Stomach (tissue), 9 donors: ENCODE results near the gene SCOC. TPM values are rescaled to one million over a fixed set of nuclear protein-coding genes. Genes with fewer than 3 reads are reported as not detected.

ENCODE experiments used
- DNase-seq, 2 donors: peaks; one replicate each; pipeline versions ENCODE4 v3.0.0 to v3.0.0-alpha.2; 2013 to 2019
- H3K27ac ChIP-seq, 5 donors: fragments of 200-600 bp in 4 of 5; sonication (generic) in 4 of 5; one replicate each; pipeline ENCODE4 v1.5.1; 2013 to 2019; ENCODE audit warnings: mild to moderate bottlenecking in 1 of 5, moderate library complexity in 1 of 5
- H3K27me3 ChIP-seq, 3 donors: fragments of 200-600 bp; sonication (generic); one replicate each; pipeline ENCODE4 v1.5.1; 2017 to 2019; ENCODE audit warnings: mixed run types in 1 of 3
- H3K36me3 ChIP-seq, 4 donors: fragments of 200-600 bp; sonication (generic); 1 replicate in 3 of 4; 2 replicates in 1 of 4; pipeline ENCODE4 v1.5.1; 2016 to 2019
- H3K4me1 ChIP-seq, 4 donors: fragments of 200-600 bp; sonication (generic); one replicate each; pipeline ENCODE4 v1.5.1; 2016 to 2019
- H3K4me3 ChIP-seq, 4 donors: fragments of 200-600 bp; sonication (generic) in 3 of 4; one replicate each; pipeline ENCODE4 v1.5.1; 2016 to 2019; ENCODE audit warnings: mild to moderate bottlenecking in 1 of 4
- H3K9me3 ChIP-seq, 4 donors: fragments of 200-600 bp; sonication (generic); one replicate each; pipeline ENCODE4 v1.5.1; 2016 to 2019
- CTCF ChIP-seq, 7 experiments: fragments of 450-650 bp in 4 of 7; fragments of 200-600 bp in 3 of 7; sonication (generic) in 3 of 7; IDR thresholded peaks; one replicate each; pipeline ENCODE4 v1.5.1; 2016 to 2019; ENCODE audit warnings: antibody characterized with exemption in 7 of 7, control low read depth in 2 of 7, mild to moderate bottlenecking in 1 of 7
- EP300 ChIP-seq: sonication (generic); formaldehyde crosslinking; IDR thresholded peaks from one replicate; pipeline ENCODE4 v1.6.1; 2017; ENCODE audit warnings: antibody characterized with exemption
- POLR2A ChIP-seq, 4 donors: fragments of 450-650 bp; IDR thresholded peaks; one replicate each; pipeline ENCODE4 v1.6.1; 2016; ENCODE audit warnings: antibody characterized with exemption in 4 of 4, control low read depth in 2 of 4, mild to moderate bottlenecking in 1 of 4, moderate library complexity in 1 of 4
- POLR2AphosphoS5 ChIP-seq, 3 donors: sonication (generic); formaldehyde crosslinking; IDR thresholded peaks; one replicate each; pipeline ENCODE4 v1.6.1; 2016; ENCODE audit warnings: antibody characterized with exemption in 3 of 3
- WGBS, 5 donors: extraction: QIAGEN DNeasy Blood & Tissue Kit in 3 of 5; methylation state at CpG; one replicate each; pipeline versions ENCODE4 v1.1.5 to v1.1.7; 2013 to 2018; 5-methylcytosine and 5-hydroxymethylcytosine counted together
- intact Hi-C: fragments of 100-400 bp; cut with DNase I; formaldehyde crosslinking; loops from one replicate; pipeline ENCODE4 v1.15.1; 2023; ENCODE audit warnings: low total_unique reads
- polyA plus RNA-seq, 3 donors: library from polyadenylated mRNA; stranded (reverse); fragments of 200-250 nt; gene quantifications; one replicate each; pipeline ENCODE4 v1.2.3, GENCODE V29; 2013
- total RNA-seq, 5 donors: library from RNA; depleted of rRNA; stranded (reverse); fragments of >200 nt; gene quantifications; one replicate each; pipeline versions ENCODE4 v1.1.0 to v1.2.3, GENCODE V29; 2014 to 2016
- donor health status: healthy with polysubstance abuse.
- donor health status: Bipolar disorder and iron deficiency.
- donor health status: healthy.

The SCOC gene
- total and polyA plus RNA-seq, 8 donors, result 28.4 to 108 (median 56.3) TPM

DNA sequence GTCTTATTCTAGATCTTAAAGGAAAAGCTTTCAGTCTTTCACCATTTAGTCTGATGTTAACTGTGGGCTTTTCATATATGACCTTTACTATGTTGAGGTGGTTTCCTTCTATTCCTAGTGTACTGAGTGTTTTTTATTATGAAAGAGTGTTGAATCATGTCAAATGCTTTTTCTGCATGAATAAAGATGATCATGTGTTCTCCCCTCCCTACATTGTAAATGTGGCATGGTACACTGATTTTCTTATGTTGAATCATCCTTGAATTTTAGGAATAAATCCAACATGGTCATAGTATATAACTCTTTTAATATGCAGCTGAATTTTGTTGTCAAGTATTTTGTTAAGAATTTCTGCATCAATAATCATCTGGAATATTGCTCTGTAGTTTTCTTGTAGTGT is 49.7 kb downstream of the SCOC start:
- H3K4me3 ChIP-seq, result no peak overlapping the region
- TF ChIP-seq CTCF (IDR thresholded peaks at IDR 0.05) (no peak), POLR2AphosphoS5 (IDR thresholded peaks at IDR 0.05) (no peak), EP300 (no peak), POLR2A (IDR thresholded peaks at IDR 0.05) (no peak)
- peaks cover 0 to 15% (median 14%) of the 10 kb centered on the region in 3 donors for H3K27me3 ChIP-seq
- no peaks in the 10 kb centered on the region for H3K36me3 ChIP-seq
- no peak for DNase-seq
- intact Hi-C loops, result no loop called here
- H3K27ac ChIP-seq, result no peak overlapping the region
- peaks cover 7 to 17% (median 17%) of the 10 kb centered on the region in 4 donors for H3K4me1 ChIP-seq
- H3K9me3 ChIP-seq, result no peaks in the 10 kb centered on the region

DNA sequence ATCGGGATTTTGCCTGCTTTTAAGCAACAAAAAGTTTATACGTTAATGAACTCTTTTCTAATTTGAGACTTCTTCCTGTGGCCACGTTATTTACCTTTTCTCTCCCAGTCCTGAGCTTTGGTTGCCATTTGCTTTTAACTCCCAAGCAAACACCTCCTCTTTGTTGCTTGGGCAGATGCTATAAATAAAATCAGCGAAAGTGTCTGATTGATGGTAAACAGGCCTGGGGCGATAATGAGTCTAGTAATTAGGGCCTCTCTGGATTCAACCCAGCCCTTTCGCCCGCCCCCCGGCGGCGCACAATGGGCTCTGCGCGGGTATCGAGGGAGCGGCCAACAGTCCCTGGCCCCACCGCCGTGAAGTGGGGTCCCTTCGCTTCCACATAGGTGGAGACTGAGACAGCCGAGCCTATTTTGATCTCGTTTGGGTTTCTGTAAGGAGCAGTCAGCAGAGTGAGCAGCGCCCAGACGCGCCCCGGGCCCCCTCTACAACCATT is 53.2 kb downstream of the SCOC start:
- no peak for TF ChIP-seq EP300
- peak overlapping the region; percentile 62 to 93 (median 76) for H3K4me3 ChIP-seq
- peaks cover 0 to 15% (median 14%) of the 10 kb centered on the region in 3 donors for H3K27me3 ChIP-seq
- H3K36me3 ChIP-seq, result no peaks in the 10 kb centered on the region
- WGBS, 5 donors, result 7 to 23% (median 9%) methylated on average over 14 to 23 of the region's 23 CpGs
- peaks cover 7 to 21% (median 17%) of the 10 kb centered on the region in 4 donors for H3K4me1 ChIP-seq
- peak overlapping the region in 3 of 5 donors; percentile 14 to 52 (median 50) for H3K27ac ChIP-seq
- intact Hi-C loops, result no loop called here
- no peaks in the 10 kb centered on the region for H3K9me3 ChIP-seq
- DNase-seq, result no peak

DNA sequence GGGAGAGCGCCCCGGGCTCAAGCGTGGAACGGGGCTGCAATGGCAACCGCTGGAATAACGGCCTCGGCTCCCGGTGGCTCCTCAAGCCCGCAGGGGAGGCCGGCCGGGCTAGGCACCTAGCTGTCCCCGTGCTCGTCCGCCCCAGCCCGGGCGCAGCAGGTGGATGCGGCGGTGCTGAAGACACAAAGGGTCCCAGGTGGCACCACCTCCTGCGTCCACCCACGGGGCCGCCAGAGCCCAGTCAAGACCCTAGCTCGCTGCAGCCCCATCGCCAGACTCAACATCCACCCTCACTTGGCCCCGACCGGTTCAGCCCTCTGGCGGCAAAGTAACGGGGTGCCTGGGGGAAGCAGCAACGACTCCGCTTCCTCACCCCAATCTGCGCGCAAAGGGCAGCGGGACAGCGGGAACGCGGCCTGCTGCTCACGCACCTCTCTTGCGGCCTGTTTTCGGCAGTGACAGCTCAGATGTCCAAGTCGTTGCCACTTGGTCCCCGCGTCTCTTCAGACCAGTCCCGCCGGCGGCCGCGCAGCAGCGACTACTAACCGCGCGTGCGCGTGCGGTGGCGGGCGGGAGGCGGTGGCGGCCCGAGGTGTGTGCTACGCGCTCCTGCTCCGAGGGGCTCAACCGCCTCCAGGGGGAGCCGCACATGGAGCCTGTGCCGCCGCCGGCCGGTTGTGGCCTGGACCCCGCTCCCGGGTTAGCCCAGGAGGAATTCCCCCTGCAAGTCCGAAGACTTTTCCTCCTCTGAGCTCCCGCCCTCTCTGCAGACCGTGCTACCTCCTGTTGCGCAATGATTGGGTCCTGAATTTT is 53.9 kb downstream of the SCOC start, which contains the start of gene CLGN:
TSS of gene CLGN (minus strand) at position 543 of the 813 bp plus-strand sequence. CDS start 14,570 bp downstream, outside the sequence.
- DNase-seq, result peak; percentile 62 to 93

GRCh38 chr4:140427919-140428471 is 54.5 kb downstream of the SCOC start:
- no peaks in the 10 kb centered on the region for H3K9me3 ChIP-seq
- peaks cover 7 to 21% (median 17%) of the 10 kb centered on the region in 4 donors for H3K4me1 ChIP-seq
- WGBS, 5 donors, result 29 to 44% (median 44%) methylated on average over 7 of the region's 7 CpGs
- peak overlapping the region in 1 of 5 donors; percentile 52 for H3K27ac ChIP-seq
- TF ChIP-seq POLR2AphosphoS5 (IDR thresholded peaks at IDR 0.05), result no peak
- TF ChIP-seq EP300, result no peak
- TF ChIP-seq POLR2A (IDR thresholded peaks at IDR 0.05), result no peak
- TF ChIP-seq CTCF (IDR thresholded peaks at IDR 0.05), result no peak
- intact Hi-C loops, result no loop called here
- DNase-seq, result peak in 1 of 2 donors; percentile 14
- H3K27me3 ChIP-seq, result peaks cover 0 to 15% (median 14%) of the 10 kb centered on the region in 3 donors
- H3K36me3 ChIP-seq, result no peaks in the 10 kb centered on the region
- peak overlapping the region; percentile 62 to 93 (median 76) for H3K4me3 ChIP-seq

More for the DNA sequence above, 53.9 kb downstream of the SCOC start, which contains the start of gene CLGN:
- H3K4me1 ChIP-seq, result peaks cover 7 to 21% (median 17%) of the 10 kb centered on the region in 4 donors
- peak within 1 kb of the TSS; percentile 62 to 93 (median 76) for H3K4me3 ChIP-seq
- H3K9me3 ChIP-seq, result no peaks in the 10 kb centered on the region
- peaks cover 0 to 15% (median 14%) of the 10 kb centered on the region in 3 donors for H3K27me3 ChIP-seq
- intact Hi-C loops, result no loop called here
- peak within 1 kb of the TSS in 3 of 5 donors; percentile 14 to 52 (median 50) for H3K27ac ChIP-seq
- WGBS, 5 donors, result 1 to 2% (median 1%) methylated on average over 20 to 73 of the region's 73 CpGs
- no peak for TF ChIP-seq EP300
- no peak for TF ChIP-seq POLR2AphosphoS5 (IDR thresholded peaks at IDR 0.05)
- TF ChIP-seq CTCF (IDR thresholded peaks at IDR 0.05), result peak in 3 of 7 experiments; percentile 5 to 35 (median 29)
- no peak for TF ChIP-seq POLR2A (IDR thresholded peaks at IDR 0.05)
- no peaks in the 10 kb centered on the region for H3K36me3 ChIP-seq

Other genes starting within 250 kb of the SCOC start
- gene MAML3, start 219.5 kb upstream of the SCOC start, total RNA-seq, result 10 to 100 TPM in 4 of 5 donors, 1 to 10 TPM in 1; 6.6 to 20.3 (median 13.4) TPM
- 1 to 10 TPM; 1.7 to 2.4 (median 2.2) TPM for gene MAML3, start 219.5 kb upstream of the SCOC start, polyA plus RNA-seq
- 1 to 10 TPM in 3 of 5 donors, under 1 TPM in 1, not detected in 1; 0.45 to 7.6 (median 2.2) TPM for gene CLGN, start 54.0 kb downstream of the SCOC start, total RNA-seq
- gene CLGN, start 54.0 kb downstream of the SCOC start, polyA plus RNA-seq, result 1 to 10 TPM in 1 of 3 donors, under 1 TPM in 1, not detected in 1; 0.31 to 1.6 TPM
- gene MGAT4D, start 124.6 kb downstream of the SCOC start, total RNA-seq, result not detected
- gene MGAT4D, start 124.6 kb downstream of the SCOC start, polyA plus RNA-seq, result not detected
- 10 to 100 TPM in 4 of 5 donors, 1 to 10 TPM in 1; 4.3 to 38.7 (median 22.3) TPM for gene ELMOD2, start 150.5 kb downstream of the SCOC start, total RNA-seq
- 1 to 10 TPM; 2.1 to 6.0 (median 4.2) TPM for gene ELMOD2, start 150.5 kb downstream of the SCOC start, polyA plus RNA-seq
- gene UCP1, start 195.3 kb downstream of the SCOC start, total RNA-seq, result under 1 TPM in 1 of 5 donors, not detected in 4; 0.37 TPM
- gene UCP1, start 195.3 kb downstream of the SCOC start, polyA plus RNA-seq, result not detected